ENCODE data around the gene C6. TPM values are rescaled to one million over a fixed set of nuclear protein-coding genes. Genes with fewer than 3 reads are reported as not detected.

C6 gene
- total and polyA plus RNA-seq, 2 of the 8 experiments (the other 6 are each of a cell fraction or from before 2014, with no cell fraction given): not detected

- no peak for TF ChIP-seq CHD7 (IDR thresholded peaks at IDR 0.05; ENCODE audit: insufficient replicate concordance, low read length)
- TF ChIP-seq YY1 (IDR thresholded peaks at IDR 0.05; ENCODE audit: low read depth, low read length): no peak
- TF ChIP-seq TEAD4 (IDR thresholded peaks at IDR 0.05; ENCODE audit: low read depth, low read length): no peak
- TF ChIP-seq E2F6 (IDR thresholded peaks at IDR 0.05): no peak
- TF ChIP-seq CHD1 (IDR thresholded peaks at IDR 0.05; ENCODE audit: low read depth, low read length): no peak
- TF ChIP-seq KDM5A (IDR thresholded peaks at IDR 0.05; ENCODE audit: low read length): no peak
- TF ChIP-seq SIN3A (conservative IDR thresholded peaks at IDR 0.05 in 1 of 2, IDR thresholded peaks at IDR 0.05 in 1 of 2; ENCODE audit: low read depth in 1 of 2, low read length in 2 of 2): no peak
- no peak for TF ChIP-seq ATF3 (IDR thresholded peaks at IDR 0.05; ENCODE audit: insufficient read depth, low read depth, low read length)
- no peak for TF ChIP-seq BRCA1 (IDR thresholded peaks at IDR 0.05; ENCODE audit: low read depth, low read length)
These were observed 115.7 kb downstream of the C6 start (continued) for GRCh38 chr5:41097642-41098041.

Data from H1 (cell line).